HG03159 (cell line): ENCODE measurements around the gene HMX3.

Experiments used
- ATAC-seq: cut with Tn5 transposase; IDR thresholded peaks from one replicate; pipeline ENCODE4 v1.9.1; 2021; ENCODE audit warnings: mild to moderate bottlenecking, moderate library complexity; ENCODE audit not compliant: unreplicated experiment

Gene HMX3

DNA sequence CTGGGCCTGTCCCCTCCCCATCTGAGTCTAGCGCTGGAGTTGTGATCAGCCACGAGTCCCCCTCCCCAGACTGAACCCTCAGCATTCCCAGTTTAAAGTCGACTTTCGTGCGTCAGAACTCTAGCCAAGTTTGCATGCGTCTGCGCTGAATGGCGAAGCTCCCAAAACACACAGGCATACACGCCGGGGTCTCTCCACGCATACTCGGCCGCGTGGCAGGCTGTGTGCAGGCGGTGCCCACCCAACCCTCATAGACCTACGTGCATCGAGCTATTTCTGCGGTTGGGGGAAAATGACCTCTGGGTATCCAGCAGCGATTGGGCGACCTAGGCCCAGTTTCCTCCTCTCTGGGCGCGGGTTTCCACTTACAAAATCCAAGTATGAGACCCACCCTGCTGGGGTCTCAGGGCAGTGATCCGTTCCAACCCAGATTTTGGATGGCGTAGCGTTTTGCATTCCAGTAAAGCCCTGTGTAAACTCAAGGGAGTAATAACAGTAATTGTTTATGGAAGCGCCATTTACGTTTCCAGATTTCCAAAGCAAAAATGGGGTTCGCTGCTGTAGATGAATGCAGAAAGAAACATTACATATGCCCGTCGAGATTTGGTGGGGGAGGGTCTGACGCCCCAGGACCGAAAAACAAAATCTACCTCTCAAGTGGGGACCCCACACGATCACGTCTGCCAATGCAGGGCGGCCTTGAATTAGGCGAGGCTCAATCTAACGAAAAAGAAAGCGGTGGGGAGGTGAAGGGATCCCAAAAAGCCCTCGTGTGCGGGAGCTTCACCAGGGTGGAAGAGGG is 2.0 kb upstream of the HMX3 start:
- no peak for ATAC-seq

DNA sequence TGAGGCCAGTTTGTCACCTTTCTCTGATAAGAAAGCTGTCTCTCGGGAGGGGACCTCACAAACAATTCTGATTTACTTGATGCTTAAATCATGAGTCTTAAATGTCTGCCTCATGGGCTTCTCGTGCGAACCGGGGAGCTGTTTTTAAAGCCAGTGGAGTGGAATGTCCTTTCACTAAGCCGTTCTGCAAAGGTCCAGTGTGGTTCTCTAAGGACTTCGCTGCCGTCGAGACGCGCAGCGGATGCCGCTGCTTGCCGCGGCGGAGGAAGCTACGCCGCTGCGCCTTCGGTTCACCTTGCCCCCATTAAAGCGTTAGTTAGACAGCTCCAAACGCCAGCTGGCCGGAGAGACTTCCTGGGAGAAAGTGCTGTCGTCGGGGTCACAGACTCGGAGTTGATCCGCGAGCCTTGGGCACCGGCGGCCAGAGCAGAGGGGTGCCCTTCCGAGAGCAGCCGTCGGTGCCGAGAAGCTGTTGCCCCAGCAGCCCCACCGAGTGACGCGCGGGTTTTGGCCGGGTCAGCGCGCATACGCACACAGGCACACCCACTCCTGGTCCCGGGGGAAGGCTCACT is 1.3 kb upstream of the HMX3 start:
- ATAC-seq: no peak

DNA sequence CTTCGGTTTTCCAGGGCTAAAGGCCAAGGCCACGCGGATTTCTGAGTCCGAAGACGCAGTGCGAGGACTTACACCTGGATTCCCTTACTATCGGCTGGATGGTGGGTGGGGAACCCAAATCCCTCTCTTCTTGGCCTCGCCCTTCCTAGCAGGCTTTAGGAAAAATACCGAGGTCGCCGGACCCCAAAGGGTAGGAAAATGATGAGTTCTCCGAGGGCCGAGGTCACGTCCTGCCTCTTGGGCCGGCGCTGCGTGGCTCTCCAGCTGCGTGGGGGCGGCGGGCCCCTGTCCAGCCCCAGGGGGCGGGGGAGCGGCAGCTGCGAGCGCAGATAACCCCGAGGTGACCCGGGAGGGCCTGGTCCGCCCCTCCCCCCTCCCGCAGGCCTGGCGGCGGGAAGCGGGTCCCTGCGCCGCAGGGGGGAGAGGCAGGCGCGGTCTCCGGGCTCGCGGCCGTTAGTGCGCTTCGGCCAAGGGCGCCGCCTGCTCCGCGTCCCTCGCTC is 805 bp upstream of the HMX3 start:
- no peak for ATAC-seq

DNA sequence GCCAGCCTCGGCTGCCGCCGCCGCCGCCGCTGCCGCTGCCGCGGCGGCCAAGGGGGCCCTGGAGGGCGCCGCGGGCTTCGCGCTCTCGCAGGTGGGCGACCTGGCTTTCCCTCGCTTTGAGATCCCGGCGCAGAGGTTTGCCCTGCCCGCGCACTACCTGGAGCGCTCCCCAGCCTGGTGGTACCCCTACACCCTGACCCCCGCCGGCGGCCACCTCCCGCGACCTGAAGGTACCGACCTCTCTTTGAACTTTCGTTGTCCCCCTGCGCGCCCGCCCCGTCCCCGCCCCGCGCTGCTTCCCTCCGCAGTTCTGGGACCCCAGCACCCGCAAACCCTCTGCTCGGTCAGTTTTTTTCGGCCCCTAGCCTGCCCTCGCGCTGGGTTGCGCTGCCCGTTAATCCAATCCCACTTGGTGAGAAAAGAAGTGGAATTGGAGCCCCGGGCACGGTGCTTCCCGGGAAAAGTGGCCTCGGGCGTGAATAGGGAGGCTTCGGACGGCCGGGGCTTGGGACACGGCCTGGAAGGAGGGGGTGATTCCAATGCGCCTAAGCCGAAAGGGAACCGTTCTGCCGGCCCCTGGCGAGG is 543 bp downstream of the HMX3 start:
- ATAC-seq: no peak

DNA sequence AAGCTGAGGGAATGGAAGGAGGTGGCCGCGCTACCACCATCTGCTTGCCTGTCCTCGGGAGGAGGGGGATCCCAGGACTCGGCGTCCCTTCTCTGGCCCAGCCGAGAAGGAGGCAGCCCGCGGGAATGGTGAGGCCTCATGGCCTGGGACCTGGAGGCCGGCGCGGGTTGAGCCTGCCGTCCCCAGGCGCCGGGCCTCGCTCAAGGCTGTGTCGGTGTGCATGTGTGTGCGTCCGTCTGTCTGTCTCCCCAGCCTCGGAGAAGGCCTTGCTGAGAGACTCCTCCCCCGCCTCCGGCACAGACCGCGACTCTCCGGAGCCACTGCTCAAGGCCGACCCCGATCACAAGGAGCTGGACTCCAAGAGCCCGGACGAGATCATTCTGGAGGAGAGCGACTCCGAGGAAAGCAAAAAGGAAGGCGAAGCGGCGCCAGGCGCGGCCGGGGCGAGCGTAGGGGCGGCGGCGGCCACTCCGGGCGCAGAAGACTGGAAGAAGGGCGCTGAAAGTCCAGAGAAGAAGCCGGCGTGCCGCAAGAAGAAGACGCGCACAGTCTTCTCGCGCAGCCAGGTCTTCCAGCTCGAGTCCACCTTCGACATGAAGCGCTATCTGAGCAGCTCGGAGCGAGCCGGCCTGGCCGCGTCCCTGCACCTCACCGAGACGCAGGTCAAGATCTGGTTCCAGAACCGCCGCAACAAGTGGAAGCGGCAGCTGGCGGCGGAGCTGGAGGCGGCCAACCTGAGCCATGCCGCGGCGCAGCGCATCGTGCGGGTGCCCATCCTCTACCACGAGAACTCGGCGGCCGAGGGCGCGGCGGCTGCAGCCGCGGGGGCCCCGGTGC is 1.3 kb downstream of the HMX3 start:
- ATAC-seq: no peak

DNA sequence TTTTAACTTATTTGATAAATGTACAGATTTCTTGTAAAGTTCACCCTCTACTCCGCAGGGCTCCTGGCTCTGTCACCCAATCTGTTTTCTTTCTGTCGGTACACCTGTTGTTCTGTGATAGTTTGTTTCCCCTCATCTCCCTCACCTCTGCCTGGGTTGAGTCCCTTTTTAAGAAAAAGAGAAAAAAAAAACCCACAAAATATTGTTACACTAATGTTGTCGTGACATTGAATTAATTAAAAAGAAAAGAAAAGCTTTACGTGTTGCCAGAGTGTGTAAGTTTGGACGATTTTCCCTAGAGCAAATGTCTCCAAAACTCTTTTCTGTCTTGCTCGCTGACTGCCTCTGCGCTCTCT is 3.4 kb downstream of the HMX3 start:
- no peak for ATAC-seq

DNA sequence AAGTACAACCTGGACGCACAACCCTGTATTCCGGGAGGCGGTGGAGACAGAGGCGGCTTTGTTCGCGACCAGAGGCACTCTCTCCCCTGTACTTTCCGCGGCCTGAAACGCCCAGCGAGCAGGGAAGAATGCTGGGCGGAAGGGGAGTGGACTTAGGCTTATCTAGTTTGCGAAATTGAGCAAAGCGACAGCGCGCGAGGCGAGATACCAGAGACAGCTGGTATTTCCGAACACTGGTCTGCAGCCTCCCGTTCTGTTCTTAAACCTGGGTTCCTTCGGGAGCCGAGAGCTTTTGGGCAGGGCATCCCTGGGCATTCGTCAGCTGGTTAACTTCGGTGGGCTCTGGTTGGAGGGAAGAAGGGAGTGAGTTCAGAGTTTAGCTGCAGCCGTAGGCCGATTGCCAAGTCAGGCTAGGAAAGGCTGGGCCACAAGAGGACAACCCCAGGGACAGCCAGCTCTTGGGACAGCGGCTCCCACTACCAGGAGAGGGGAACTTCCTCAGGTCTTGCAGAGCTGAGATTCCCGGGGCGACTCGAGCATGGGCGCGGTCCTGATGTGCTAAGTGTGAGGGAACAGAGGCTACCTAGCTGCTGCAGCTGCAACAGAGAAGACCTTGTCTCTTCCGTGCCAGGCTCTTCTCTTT is 3.9 kb downstream of the HMX3 start:
- ATAC-seq: no peak

DNA sequence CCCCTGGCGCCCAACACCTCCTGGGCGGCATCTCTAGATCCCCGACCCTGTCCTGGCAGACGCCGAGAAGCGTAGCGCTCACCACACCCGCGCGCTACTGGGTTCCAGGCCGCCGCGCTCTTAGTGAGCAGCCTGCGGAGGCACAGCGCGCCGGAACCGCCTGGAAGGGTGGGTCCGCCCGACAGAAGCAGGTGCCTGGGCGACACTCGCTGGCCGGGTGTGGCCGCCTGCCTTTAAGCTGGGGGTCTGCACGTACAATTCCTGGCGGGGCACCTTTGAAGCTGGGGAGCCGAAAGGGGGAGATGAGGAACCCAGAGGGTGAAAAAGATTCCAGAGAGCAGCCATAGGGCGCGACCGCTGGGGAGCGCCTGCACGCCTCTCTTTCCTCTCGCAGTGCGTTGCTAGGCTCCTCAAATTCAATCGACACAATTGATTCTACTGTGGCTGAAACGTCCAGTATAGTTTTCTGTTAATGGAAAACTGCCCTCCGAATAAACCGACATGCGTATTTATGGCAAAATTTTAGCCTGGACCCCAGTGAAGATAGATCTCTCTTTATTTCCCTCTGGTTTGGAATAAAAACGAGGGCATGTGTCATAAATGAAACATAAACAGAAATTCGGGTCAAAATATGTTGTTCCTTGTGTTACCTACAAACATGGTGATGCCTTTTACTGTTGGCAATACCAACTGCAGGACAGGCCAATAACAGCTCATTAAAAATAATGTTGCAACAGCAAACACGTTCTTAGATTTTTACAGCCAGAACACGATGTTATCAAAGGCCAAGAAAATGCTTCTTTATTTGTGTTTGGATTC is 4.6 kb downstream of the HMX3 start:
- ATAC-seq: no peak

DNA sequence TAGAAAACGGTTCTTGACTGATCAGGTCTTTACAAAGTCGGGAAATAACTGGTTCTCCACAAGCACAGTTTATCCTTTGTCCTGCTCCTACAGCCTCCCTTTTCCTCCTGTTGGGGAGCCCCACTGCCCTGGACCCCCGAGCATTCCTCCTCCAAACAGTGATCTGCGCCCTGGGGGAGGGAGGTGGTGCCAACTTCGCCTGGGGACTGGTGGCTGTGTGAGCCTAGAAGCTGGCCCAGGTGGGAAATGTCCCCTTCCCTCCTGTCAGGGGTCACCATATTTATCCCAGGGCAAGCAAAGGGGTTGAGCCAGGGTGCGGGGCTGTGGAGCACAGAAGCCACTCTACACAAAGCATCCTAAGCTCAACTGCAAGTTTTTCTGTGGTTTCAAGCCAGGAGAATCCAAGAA is 5.2 kb downstream of the HMX3 start:
- ATAC-seq: no peak

DNA sequence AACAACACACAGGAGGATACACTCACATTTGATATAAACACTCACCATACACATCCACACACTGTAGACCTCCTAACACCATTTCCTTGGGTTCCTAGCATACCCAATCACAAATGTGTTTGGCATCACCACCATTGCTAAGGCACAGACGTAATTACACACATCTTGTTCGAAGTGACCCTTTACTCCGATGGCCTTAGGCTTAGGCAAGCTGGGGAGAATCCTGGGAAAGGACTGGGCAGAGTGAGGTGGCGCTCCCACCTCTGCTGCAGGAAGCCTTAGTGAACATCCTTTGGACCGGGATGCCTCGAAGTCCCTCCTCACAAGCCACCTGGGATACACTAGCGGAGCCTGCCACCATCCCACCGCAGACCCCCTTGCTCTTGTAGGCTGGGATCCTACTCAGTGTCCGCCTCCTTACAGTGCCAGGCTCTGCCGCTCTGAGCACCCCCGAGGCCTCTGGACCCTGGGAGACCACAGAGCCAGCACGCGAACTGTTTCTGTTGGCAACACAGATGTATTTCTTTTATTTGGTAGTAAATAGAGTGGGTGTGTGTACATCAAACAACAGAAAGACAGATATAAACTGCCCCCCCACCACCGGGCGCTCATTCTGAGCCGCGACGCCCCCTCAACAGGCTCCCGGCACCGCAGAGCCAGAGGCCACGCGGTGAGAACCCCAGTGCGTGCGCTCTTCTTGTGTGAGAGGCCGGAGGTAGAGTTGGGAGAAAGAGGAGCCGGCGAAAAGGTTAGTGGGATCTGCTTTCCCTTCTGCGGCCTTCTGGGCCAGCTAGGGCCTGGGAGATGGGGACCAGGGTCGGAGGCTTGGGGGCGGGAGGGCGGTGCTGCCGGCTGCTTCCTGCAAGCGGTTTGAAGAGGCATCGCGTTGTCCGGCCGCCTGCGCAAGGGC is 6.3 kb downstream of the HMX3 start:
- ATAC-seq: no peak

DNA sequence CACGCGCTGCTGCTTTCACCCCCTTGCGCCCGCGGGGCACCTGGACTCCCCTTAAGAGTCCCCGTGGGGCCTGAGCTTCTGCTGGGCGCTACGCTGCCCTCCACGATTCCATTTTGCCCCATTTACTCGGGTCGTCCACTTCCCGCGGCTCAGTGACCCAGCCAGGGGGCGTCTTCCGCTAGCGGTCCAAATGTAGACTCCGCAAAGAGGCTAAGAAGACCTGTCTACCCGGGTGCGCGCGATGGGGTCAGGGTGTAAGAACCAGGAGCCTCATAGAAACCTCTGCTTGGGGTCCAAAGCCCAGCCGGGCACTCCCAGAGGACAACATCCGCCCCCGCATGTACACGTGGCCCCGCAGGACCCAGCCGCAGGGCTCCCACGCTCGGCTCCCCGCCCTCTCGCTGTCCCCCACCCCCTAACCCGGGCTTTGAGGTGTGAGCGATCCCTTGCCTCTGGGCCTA is 7.0 kb downstream of the HMX3 start:
- ATAC-seq: no peak

DNA sequence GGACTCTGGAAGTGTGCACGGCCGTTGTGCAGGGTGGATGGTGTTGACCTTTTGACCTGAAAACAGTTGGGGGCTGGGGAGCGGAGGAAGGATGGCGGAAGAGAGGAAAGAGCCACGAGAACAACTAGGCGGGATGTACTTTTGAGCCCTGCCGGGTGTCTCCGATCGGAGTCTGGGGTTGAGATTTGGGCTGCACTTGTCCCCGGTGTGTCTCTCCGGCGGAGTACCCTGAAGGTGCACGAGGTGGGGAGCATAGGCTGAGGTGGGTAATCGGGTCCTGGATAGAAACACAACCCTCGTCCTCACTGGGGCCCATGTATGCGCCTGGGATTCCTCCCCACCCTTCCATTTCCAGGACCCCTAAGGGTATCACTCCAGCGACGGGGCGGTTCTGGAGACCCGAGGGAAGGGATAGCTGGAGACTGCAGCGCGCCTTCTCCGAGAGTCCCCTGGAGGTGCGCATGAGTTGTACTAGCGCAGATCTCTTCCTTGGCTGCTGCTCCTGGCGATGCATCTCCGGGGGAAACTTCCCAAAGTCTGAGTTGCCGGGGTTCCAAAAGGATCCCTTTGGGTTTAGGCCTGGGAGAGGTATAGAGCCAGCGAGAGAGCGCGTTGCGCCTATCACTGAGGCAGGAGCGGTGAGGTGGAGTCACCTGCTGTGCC is 7.5 kb downstream of the HMX3 start:
- ATAC-seq: no peak

DNA sequence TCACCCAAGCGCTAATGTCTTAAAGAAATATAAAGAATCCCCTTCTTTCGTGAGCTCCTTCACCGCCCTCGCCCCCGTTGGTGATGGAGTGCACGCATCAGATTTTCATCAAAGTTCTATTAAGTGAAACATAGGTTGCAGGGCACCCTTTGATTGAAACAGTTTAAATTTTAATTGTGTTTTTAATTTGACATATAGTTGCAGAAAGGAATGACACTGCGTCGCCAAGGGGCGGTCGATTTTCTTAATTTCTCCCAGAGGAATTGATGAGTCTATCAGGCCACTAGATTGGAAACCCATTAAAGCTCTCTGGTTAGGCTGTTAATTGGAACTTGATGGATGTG is 8.0 kb downstream of the HMX3 start:
- no peak for ATAC-seq

DNA sequence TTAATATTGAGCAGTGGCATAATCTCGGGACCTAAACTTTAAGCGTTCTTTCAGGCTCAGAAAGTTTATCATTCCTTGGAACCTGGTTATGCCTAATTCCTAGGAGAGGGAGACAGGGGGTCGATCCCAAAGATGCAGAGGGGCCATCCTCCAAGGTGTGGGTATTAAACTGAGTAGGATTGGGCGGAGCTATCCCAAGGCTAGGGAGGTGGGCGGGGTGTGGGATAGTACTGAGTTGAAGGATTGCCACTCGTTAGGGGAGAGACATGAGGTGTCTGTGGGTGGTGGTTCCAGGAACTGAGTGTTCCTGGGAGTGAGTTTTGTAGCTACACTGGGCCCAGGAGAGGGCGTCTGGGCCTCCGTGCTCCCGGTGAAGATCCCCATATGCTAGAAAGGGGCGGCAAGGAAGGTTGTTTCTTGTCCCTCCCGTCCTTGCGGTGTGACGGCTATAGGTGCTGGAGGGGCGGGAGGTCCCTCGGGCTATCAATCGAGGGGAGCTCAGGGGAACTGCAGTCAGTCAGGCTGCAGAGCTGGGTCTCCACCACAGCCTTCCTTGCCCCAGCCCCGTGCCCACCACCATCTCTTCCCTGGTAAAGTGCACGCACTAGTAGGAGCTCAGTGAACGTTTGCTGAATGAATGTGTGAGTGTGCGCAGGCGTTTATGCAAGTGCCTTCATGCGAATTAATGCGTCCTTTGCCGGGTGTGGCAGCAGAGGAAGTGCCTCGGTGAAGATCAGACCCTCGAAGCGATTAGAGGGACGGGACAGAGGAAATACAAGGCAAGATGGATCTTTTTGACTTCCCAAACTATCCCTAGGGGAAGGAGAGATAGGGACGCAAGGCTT is 9.1 kb downstream of the HMX3 start:
- ATAC-seq: no peak

DNA sequence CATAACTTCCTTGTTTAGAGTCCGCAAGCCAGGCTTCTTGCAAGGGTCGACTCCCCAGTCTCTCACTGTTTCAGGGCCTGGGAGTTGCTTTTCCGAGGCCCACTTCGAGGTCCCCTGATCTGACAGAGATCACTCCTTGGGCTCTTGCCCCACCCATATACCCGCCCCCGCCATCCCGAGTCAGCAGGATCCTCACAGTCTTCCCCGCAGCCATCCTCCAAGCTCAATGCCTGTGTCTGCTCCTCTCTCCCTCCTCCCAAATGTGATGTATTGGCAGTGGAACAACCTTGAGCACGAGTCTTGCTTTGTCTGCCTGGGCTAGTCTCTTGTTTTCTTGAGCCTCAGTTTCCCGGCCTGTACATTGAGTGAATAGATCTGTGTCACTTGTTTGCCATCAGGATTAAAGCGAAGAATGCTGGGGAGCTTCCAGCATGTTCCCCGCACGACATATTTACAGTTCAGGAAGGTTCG is 9.8 kb downstream of the HMX3 start:
- no peak for ATAC-seq

DNA sequence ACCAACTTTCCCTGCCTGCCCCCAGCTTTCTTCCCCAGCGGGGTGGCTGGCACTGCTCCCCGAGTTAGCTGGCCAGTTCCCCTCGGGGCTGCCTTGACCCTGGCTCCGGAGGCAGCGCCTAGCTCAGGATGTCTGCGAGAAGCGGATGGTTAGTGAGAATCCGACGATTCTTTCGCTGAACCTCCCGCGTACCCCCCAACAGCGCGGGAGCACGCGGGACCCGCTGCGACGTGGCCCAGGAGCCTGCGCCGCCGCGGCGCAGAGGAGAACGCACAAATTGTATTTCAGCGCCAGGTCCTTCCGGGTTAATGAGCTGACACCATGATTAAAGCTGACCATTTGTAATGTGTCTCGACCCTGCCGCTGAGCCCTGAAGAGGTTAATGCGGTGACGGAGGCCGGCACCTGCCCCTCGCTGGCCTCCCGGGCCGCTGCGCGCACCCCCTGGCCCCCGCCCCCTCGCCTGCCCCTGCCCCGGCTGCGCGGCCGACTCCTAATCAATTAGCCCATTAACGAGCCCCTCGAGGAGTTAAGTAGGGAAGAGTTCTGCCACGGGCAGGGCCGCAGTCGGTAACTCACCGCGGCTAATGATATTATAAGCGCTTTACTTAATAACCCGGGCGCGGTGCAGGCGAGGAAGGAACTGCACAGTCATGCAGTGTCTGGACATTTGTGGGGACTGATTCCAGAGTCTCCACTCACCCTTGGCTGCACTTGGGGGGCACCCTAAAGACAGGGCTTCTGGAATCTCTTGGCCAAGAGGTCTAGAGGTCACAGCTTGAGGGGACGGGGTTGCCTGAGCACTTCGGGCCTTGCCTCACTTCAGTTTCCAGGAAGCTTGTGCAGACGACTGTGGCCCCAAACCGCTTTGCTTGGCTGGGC is 10.5 kb downstream of the HMX3 start:
- ATAC-seq: no peak
